ENCODE data around the gene SH3PXD2A. TPM values are rescaled to one million over a fixed set of nuclear protein-coding genes. Genes with fewer than 3 reads are reported as not detected.
"Not testable (repeated sequence)": the region's sequence is repeated elsewhere in the genome, so short reads cannot be mapped to it uniquely, and the experiment has no call there.

SH3PXD2A gene
- total RNA-seq, 1 donor from 2014 or later = 12.2 TPM

- no peak overlapping the region for H3K4me3 ChIP-seq (ENCODE audit: low read depth, low read length)
- no peaks in the 10 kb centered on the region for H3K27me3 ChIP-seq (ENCODE audit: control insufficient read depth, insufficient read depth, low read length)
- peak; percentile 20 for TF ChIP-seq CTCF (IDR thresholded peaks at IDR 0.05; ENCODE audit: insufficient read depth, low read length, poor library complexity, severe bottlenecking)
- no peak for DNase-seq (ENCODE audit: low read depth)
- peaks cover 2% of the 10 kb centered on the region for H3K36me3 ChIP-seq (ENCODE audit: control insufficient read depth, insufficient read depth, low read length)
These were observed 7.4 kb downstream of the SH3PXD2A start for GRCh38 chr10:103847909-103848468.

GRCh38 chr10:103847346-103847745, 8.0 kb downstream of the SH3PXD2A start:
- Histone ChIP-seq H3K4me3 (ENCODE audit: low read depth, low read length) (no peak overlapping the region), H3K27me3 (ENCODE audit: control insufficient read depth, insufficient read depth, low read length) (no peaks in the 10 kb centered on the region), H3K36me3 (ENCODE audit: control insufficient read depth, insufficient read depth, low read length) (peaks cover 2% of the 10 kb centered on the region)
- DNase-seq (ENCODE audit: low read depth) = no peak
- no peak for TF ChIP-seq CTCF (IDR thresholded peaks at IDR 0.05; ENCODE audit: insufficient read depth, low read length, poor library complexity, severe bottlenecking)

GRCh38 chr10:103845972-103846371, 9.4 kb downstream of the SH3PXD2A start:
- H3K27me3 ChIP-seq (ENCODE audit: control insufficient read depth, insufficient read depth, low read length) = no peaks in the 10 kb centered on the region
- no peak for DNase-seq (ENCODE audit: low read depth)

GRCh38 chr10:103845346-103845745, 10.0 kb downstream of the SH3PXD2A start:
- H3K36me3 ChIP-seq (ENCODE audit: control insufficient read depth, insufficient read depth, low read length); H3K4me3 ChIP-seq (ENCODE audit: low read depth, low read length); DNase-seq (ENCODE audit: low read depth); H3K27me3 ChIP-seq (ENCODE audit: control insufficient read depth, insufficient read depth, low read length): not testable (repeated sequence)

More at GRCh38 chr10:103845972-103846371, 9.4 kb downstream of the SH3PXD2A start:
- no peak for TF ChIP-seq CTCF (IDR thresholded peaks at IDR 0.05; ENCODE audit: insufficient read depth, low read length, poor library complexity, severe bottlenecking)
- Histone ChIP-seq H3K36me3 (ENCODE audit: control insufficient read depth, insufficient read depth, low read length) (no peaks in the 10 kb centered on the region), H3K4me3 (ENCODE audit: low read depth, low read length) (no peak overlapping the region)

GRCh38 chr10:103843854-103844570, 11.4 kb downstream of the SH3PXD2A start:
- no peak overlapping the region for H3K4me3 ChIP-seq (ENCODE audit: low read depth, low read length)
- no peak for DNase-seq (ENCODE audit: low read depth)
- no peaks in the 10 kb centered on the region for H3K27me3 ChIP-seq (ENCODE audit: control insufficient read depth, insufficient read depth, low read length)
- no peaks in the 10 kb centered on the region for H3K36me3 ChIP-seq (ENCODE audit: control insufficient read depth, insufficient read depth, low read length)
- TF ChIP-seq CTCF (IDR thresholded peaks at IDR 0.05; ENCODE audit: insufficient read depth, low read length, poor library complexity, severe bottlenecking) = no peak

GRCh38 chr10:103843045-103843444, 12.3 kb downstream of the SH3PXD2A start:
- Histone ChIP-seq H3K36me3 (ENCODE audit: control insufficient read depth, insufficient read depth, low read length) (no peaks in the 10 kb centered on the region), H3K4me3 (ENCODE audit: low read depth, low read length) (no peak overlapping the region), H3K27me3 (ENCODE audit: control insufficient read depth, insufficient read depth, low read length) (no peaks in the 10 kb centered on the region)
- no peak for TF ChIP-seq CTCF (IDR thresholded peaks at IDR 0.05; ENCODE audit: insufficient read depth, low read length, poor library complexity, severe bottlenecking)
- no peak for DNase-seq (ENCODE audit: low read depth)
